Body of pancreas (tissue), 4 donors: ENCODE data around the gene SGK1.

Experiments
- CTCF ChIP-seq, 7 experiments: fragments of 450-650 bp in 4 of 7; fragments of 200-600 bp in 3 of 7; sonication (generic) in 3 of 7; IDR thresholded peaks; one replicate each; pipeline ENCODE4 v1.5.1; 2016 to 2019; ENCODE audit warnings: antibody characterized with exemption in 7 of 7
- POLR2A ChIP-seq, 3 donors: fragments of 450-650 bp; IDR thresholded peaks; one replicate each; pipeline ENCODE4 v1.6.1; 2016; ENCODE audit warnings: antibody characterized with exemption in 3 of 3, mild to moderate bottlenecking in 2 of 3

GRCh38 chr6:134293659-134294161 lies 24.2 kb downstream of the SGK1 start:
- TF ChIP-seq CTCF (IDR thresholded peaks at IDR 0.05) (no peak), POLR2A (IDR thresholded peaks at IDR 0.05) (no peak)
